T-cell (primary cell): ENCODE results near the gene CMTM7. TPM values are rescaled to one million over a fixed set of nuclear protein-coding genes. Genes with fewer than 3 reads are reported as not detected.
"Not testable (repeated sequence)": the region's sequence is repeated elsewhere in the genome, so short reads cannot be mapped to it uniquely, and the experiment has no call there.

Experiments
- ATAC-seq, 4 experiments: fragments of 200-7000 bp in 3 of 4; fragments of 150-1000 bp in 1 of 4; cut with Tn5 transposase; replicated peaks in 1 of 4; 1 replicate in 3 of 4; 2 replicates in 1 of 4; pipeline ENCODE4 v1.10.0; 2021; ENCODE audit warnings: moderate library complexity in 3 of 4, mild to moderate bottlenecking in 2 of 4, moderate number of reproducible peaks in 1 of 4
- CTCF ChIA-PET, 2 donors: fragments of 300-600 bp; sonication (Branson Sonifier 250); formaldehyde crosslinking; loops; one replicate each; lab custom pipeline; 2022; ENCODE audit warnings: antibody characterized with exemption in 2 of 2; lab: Charles Lee
- POLR2A ChIA-PET, 2 donors: fragments of 300-600 bp; sonication (Branson Sonifier 250); formaldehyde crosslinking; loops; one replicate each; lab custom pipeline; 2022; ENCODE audit warnings: antibody characterized with exemption in 2 of 2; lab: Charles Lee
- DNase-seq, 35 experiments: peaks; one replicate each; pipeline versions ENCODE4 v3.0.0 to v3.0.0-alpha.2; 2013 to 2023
- H3K27ac ChIP-seq: one replicate; pipeline ENCODE4 v1.5.1; 2013; ENCODE audit warnings: low read length
- H3K27me3 ChIP-seq, 2 experiments: replicated peaks in 1 of 2; 1 replicate in 1 of 2; 2 replicates in 1 of 2; pipeline versions ENCODE4 v1.6.1 to v1.7.0; 2013; ENCODE audit warnings: low read length in 1 of 2, mixed read lengths in 1 of 2; ENCODE audit not compliant: control insufficient read depth in 2 of 2, insufficient read depth in 2 of 2; ENCODE audit errors: extremely low read depth in 1 of 2
- H3K36me3 ChIP-seq, 2 donors: 1 replicate in 1 of 2; 2 replicates in 1 of 2; pipeline versions ENCODE4 v1.6.1 to v1.7.0; 2013; ENCODE audit warnings: low read length in 1 of 2; ENCODE audit not compliant: control insufficient read depth in 2 of 2, insufficient read depth in 1 of 2; ENCODE audit errors: extremely low read depth in 1 of 2
- H3K4me1 ChIP-seq, 2 experiments: 1 replicate in 1 of 2; 2 replicates in 1 of 2; pipeline versions ENCODE4 v1.6.1 to v1.7.0; 2013; ENCODE audit warnings: low read length in 2 of 2, mixed read lengths in 1 of 2; ENCODE audit not compliant: insufficient read depth in 2 of 2, control insufficient read depth in 1 of 2; ENCODE audit errors: extremely low read depth in 1 of 2
- H3K4me3 ChIP-seq, 2 donors: 1 replicate in 1 of 2; 2 replicates in 1 of 2; pipeline versions ENCODE4 v1.5.1 to v1.7.0; 2013; ENCODE audit warnings: mild to moderate bottlenecking in 2 of 2, low read length in 1 of 2, moderate library complexity in 1 of 2; ENCODE audit not compliant: control insufficient read depth in 1 of 2; ENCODE audit errors: extremely low read depth in 1 of 2
- H3K9me3 ChIP-seq: 2 replicates; pipeline ENCODE4 v1.7.0; 2013
- H3K27ac Mint-ChIP-seq, 2 donors: one replicate each; pipeline ENCODE4 v1.8.0; 2020 to 2021; ENCODE audit warnings: mild to moderate bottlenecking in 2 of 2, mixed read lengths in 2 of 2
- H3K27me3 Mint-ChIP-seq, 2 donors: one replicate each; pipeline ENCODE4 v1.8.0; 2021 to 2022; ENCODE audit warnings: mixed read lengths in 2 of 2
- H3K36me3 Mint-ChIP-seq: one replicate; pipeline ENCODE4 v1.8.0; 2021; ENCODE audit warnings: mixed read lengths
- H3K4me1 Mint-ChIP-seq, 3 donors: one replicate each; pipeline ENCODE4 v1.8.0; 2020 to 2022; ENCODE audit warnings: mixed read lengths in 3 of 3, mild to moderate bottlenecking in 1 of 3
- H3K4me3 Mint-ChIP-seq, 3 donors: one replicate each; pipeline ENCODE4 v1.8.0; 2020 to 2022; ENCODE audit warnings: mild to moderate bottlenecking in 3 of 3, mixed read lengths in 3 of 3, moderate library complexity in 3 of 3
- H3K9me3 Mint-ChIP-seq, 3 donors: one replicate each; pipeline ENCODE4 v1.8.0; 2020 to 2022; ENCODE audit warnings: mixed read lengths in 3 of 3
- WGBS: methylation state at CpG from one replicate; pipeline ENCODE4 v1.1.5; 2013; ENCODE audit warnings: missing lambda C conversion rate; ENCODE audit not compliant: insufficient coverage; 5-methylcytosine and 5-hydroxymethylcytosine counted together
- total RNA-seq, 35 experiments: library from RNA in 6 of 35; stranded (reverse) in 6 of 35; fragments of 120-200 nt in 1 of 35; gene quantifications; one replicate each; pipeline versions ENCODE4 v1.2.1 to v1.2.4 and lab custom pipeline; 2013 to 2026

CMTM7 gene
- total RNA-seq, 5 donors from 2014 or later (not counting 1 experiment from before 2014, with no cell fraction given) = 40.7 to 56.7 (median 47.8) TPM

DNA sequence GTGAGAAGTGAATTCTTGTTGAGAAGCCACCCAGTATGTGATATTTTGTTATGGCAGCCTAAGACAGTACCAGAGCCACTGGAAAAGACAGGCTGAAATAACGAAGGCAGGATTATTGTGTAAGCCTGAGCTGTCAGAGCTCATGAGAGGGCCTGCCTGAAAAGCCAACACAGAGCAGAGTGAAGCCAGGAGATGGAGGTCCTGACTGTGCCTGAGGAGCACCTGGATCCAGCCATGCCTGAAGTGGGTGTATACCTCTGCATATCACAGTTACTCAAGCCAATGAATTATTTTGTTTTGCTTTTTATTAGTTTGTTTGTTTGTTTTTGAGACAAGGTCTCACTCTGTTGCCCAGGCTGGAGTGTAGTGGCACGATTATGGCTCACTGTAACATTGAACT lies 4.1 kb upstream of the CMTM7 start:
- H3K4me1 ChIP-seq = peaks cover 5 to 19% of the 10 kb centered on the region in 2 experiments
- Mint-ChIP-seq H3K4me1 (peaks cover 14 to 29% (median 26%) of the 10 kb centered on the region in 3 donors), H3K4me3 (no peak overlapping the region), H3K36me3 (no peaks in the 10 kb centered on the region), H3K27ac (peak overlapping the region in 1 of 2 donors; percentile 64), H3K27me3 (no peaks in the 10 kb centered on the region), H3K9me3 (no peaks in the 10 kb centered on the region)
- no peak for ATAC-seq
- CTCF ChIA-PET = no interaction called here
- H3K4me3 ChIP-seq = no peak overlapping the region
- DNase-seq = no peak
- H3K36me3 ChIP-seq = no peaks in the 10 kb centered on the region
- WGBS = 89% methylated on average over 2 of the region's 2 CpGs
- no peak overlapping the region for H3K27ac ChIP-seq
- POLR2A ChIA-PET = no interaction called here
- no peaks in the 10 kb centered on the region for H3K27me3 ChIP-seq
- no peaks in the 10 kb centered on the region for H3K9me3 ChIP-seq

DNA sequence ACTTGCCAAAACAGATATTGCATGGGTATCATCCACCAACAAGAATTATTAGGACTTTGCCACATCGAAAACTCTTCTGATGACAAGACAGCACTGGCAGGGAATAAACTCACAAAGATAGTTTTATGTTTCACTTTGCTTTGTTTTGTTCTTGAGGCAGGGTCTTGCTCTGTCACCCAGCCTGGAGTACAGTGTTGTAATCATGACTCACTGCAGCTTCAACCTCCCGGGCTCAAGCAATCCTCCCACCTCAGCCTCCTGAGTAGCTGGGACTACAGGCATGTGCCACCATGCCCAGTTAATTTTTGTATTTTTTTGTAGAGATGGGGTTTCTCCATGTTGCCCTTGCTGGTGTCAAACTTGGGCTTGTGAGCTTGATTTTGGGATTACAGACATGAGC lies 2.1 kb upstream of the CMTM7 start:
- POLR2A ChIA-PET = interaction anchor here in 1 of 2 donors (1.4 kb wide), 1 partner anchor 11 kb away, joined by 6 read pairs; no protein-coding TSS in a partner anchor
- peak overlapping the region; percentile 65 to 96 for H3K27ac Mint-ChIP-seq

DNA sequence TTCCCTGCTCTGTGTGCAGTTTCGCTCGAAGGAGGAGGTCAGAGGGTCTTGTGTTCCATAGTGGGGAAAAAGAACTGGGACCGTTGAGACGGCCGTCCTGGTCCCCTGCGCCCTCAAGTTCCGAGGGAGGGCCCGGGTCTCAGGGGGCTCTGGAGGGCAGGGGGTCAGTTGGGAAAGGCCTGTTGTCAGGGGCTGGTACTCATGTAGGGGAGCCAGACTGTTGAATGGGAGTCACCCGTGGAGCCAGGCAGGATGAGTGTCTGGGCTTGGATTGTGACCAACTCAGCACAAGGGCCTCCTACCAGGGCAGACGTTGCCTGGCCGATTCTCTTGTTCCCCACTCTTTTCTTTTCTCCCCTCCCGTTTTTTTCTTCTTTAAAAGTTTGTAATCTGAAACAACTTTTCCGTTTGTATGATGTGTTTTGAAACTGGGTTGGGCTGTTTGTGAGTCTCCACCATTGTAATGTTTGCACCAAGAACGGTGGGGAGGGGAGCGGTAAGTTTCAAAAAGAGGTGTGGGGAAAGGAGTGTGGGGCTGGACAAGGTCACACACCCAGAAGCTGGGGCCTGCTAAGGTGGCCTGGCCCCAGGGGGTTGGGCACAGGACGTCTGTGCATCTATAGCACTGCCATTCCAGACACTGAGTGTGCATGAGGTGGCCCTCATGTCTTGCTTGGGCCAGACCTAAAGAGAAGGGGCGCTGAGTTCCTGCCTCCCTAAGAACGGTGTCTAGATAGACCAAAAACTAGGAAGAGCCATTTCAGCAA lies 1.1 kb downstream of the CMTM7 start:
- Histone ChIP-seq H3K36me3 (no peaks in the 10 kb centered on the region), H3K4me3 (peak overlapping the region; percentile 72 to 85), H3K27me3 (no peaks in the 10 kb centered on the region), H3K9me3 (no peaks in the 10 kb centered on the region), H3K4me1 (peaks cover 7 to 53% of the 10 kb centered on the region in 2 experiments), H3K27ac (peak overlapping the region; percentile 92)
- Mint-ChIP-seq H3K36me3 (peaks cover 3% of the 10 kb centered on the region), H3K27ac (peak overlapping the region; percentile 99), H3K27me3 (no peaks in the 10 kb centered on the region), H3K4me1 (peaks cover 58 to 67% (median 62%) of the 10 kb centered on the region in 3 donors), H3K9me3 (no peaks in the 10 kb centered on the region), H3K4me3 (peak overlapping the region; percentile 97 to 99 (median 98))
- 10% methylated on average over 12 of the region's 18 CpGs for WGBS
- ChIA-PET POLR2A (no interaction called here), CTCF (no interaction called here)
- ATAC-seq (peak; percentile 24 to 41 (median 26)), DNase-seq (peak in 4 of 35 experiments; percentile 38 to 50 (median 49))

More for the DNA sequence above, 2.1 kb upstream of the CMTM7 start:
- H3K27me3 ChIP-seq, H3K9me3 ChIP-seq, H3K27ac ChIP-seq, DNase-seq, H3K4me3 ChIP-seq, H3K9me3 Mint-ChIP-seq, ATAC-seq, H3K36me3 Mint-ChIP-seq, H3K27me3 Mint-ChIP-seq, H3K36me3 ChIP-seq: not testable (repeated sequence)
- Mint-ChIP-seq H3K4me1 (peaks cover 34 to 48% (median 45%) of the 10 kb centered on the region in 3 donors), H3K4me3 (peak overlapping the region in 2 of 3 donors; percentile 28 to 43)
- H3K4me1 ChIP-seq = peaks cover 5 to 37% of the 10 kb centered on the region in 2 experiments
- WGBS = 100% methylated on average over 1 of the region's 2 CpGs
- CTCF ChIA-PET = interaction anchor here (0.6 to 1.9 kb wide), 7 partner anchors 15 to 371 kb away, joined by 3 to 10 read pairs (median 5); no protein-coding TSS in a partner anchor

DNA sequence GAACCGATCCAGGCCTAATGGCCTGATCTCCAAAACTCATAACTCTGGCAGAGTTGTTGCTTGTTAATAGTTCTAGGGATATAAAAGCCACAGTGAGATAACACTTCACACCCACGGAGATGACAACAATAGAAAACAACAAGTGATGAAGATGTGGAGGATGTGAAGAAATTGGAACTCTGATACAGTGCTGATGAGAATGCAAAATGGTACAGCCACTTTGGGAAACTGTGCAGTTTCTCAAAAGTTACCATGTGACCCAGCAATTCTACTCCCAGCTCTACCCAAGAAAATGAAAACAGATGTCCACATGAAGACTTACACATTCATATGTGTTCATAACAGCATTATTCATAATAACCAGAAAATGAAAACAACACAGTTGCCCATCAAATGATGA lies 3.8 kb downstream of the CMTM7 start:
- no peaks in the 10 kb centered on the region for H3K36me3 ChIP-seq
- Mint-ChIP-seq H3K4me1 (peaks cover 75 to 82% (median 76%) of the 10 kb centered on the region in 3 donors), H3K4me3 (no peak overlapping the region), H3K36me3 (peaks cover 3% of the 10 kb centered on the region), H3K27me3 (no peaks in the 10 kb centered on the region), H3K27ac (peak overlapping the region; percentile 79 to 99), H3K9me3 (no peaks in the 10 kb centered on the region)
- DNase-seq (no peak), ATAC-seq (no peak)
- ChIA-PET POLR2A (interaction anchor here (0.6 to 1.6 kb wide), 3 partner anchors 19 to 37 kb away, joined by 3 read pairs; no protein-coding TSS in a partner anchor), CTCF (interaction anchor here (0.6 to 3.8 kb wide), 8 partner anchors 14 to 736 kb away, joined by 3 to 20 read pairs (median 4); no protein-coding TSS in a partner anchor)
- H3K27me3 ChIP-seq = no peaks in the 10 kb centered on the region
- peaks cover 11 to 67% of the 10 kb centered on the region in 2 experiments for H3K4me1 ChIP-seq
- WGBS = no CpG with 5 or more reads among the region's 2 CpGs
- H3K27ac ChIP-seq = no peak overlapping the region
- H3K9me3 ChIP-seq = no peaks in the 10 kb centered on the region
- no peak overlapping the region for H3K4me3 ChIP-seq

DNA sequence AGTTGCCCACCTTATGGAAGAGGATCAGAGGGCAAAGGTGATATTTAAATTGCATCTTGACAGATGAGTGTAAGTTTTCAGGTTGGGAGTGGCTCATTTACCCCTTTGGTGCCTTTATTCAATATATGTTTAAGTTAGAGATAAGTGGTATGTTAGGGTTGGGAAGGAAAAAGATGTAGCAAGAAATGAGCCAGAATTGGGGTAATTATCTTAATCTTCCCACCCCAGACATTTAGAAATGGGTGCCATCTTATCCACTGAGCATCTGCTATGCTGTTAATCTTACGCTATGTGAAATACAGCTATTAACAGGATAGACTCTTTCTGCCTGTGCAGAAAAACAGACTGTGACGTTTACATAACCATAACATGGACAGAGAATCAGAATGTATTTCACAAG lies 6.3 kb downstream of the CMTM7 start:
- Histone ChIP-seq H3K36me3 (no peaks in the 10 kb centered on the region), H3K27me3 (no peaks in the 10 kb centered on the region), H3K4me1 (peaks cover 17 to 70% of the 10 kb centered on the region in 2 experiments), H3K4me3 (no peak overlapping the region), H3K9me3 (no peaks in the 10 kb centered on the region), H3K27ac (peak overlapping the region; percentile 24)
- Mint-ChIP-seq H3K36me3 (peaks cover 2% of the 10 kb centered on the region), H3K9me3 (no peaks in the 10 kb centered on the region), H3K4me1 (peaks cover 79 to 84% (median 81%) of the 10 kb centered on the region in 3 donors), H3K27me3 (no peaks in the 10 kb centered on the region), H3K4me3 (no peak overlapping the region), H3K27ac (peak overlapping the region; percentile 65 to 100)
- ChIA-PET POLR2A (no interaction called here), CTCF (interaction anchor here (0.6 to 2.1 kb wide), 8 partner anchors 21 to 105 kb away, joined by 3 to 13 read pairs (median 4); partner anchors contain the start of gene CMTM6 (in 1 of the 2))
- ATAC-seq (no peak), DNase-seq (no peak)
- no CpG with 5 or more reads among the region's 2 CpGs for WGBS

DNA sequence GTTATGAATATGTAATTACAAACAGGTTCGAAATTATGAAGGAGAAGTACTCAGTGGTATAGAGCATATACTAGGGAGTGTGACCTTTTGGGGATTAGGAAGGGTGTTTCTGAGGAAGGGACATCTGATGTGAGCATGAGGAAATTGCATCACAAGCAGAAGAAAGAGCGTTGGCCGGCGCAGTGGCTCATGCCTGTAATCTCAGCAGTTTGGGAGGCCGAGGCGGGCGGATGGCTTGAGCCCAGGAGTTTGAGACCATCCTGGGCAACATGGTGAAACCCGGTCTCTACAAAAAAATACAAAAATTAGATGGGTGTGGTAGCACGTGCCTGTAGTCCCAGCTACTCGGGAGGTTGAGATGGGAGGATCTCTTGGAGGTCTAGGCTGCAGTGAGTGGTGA lies 6.9 kb downstream of the CMTM7 start:
- Mint-ChIP-seq H3K36me3 (no peaks in the 10 kb centered on the region), H3K27ac (peak overlapping the region; percentile 65 to 100), H3K4me3 (no peak overlapping the region), H3K4me1 (peaks cover 79 to 84% (median 81%) of the 10 kb centered on the region in 3 donors), H3K27me3 (no peaks in the 10 kb centered on the region), H3K9me3 (no peaks in the 10 kb centered on the region)
- DNase-seq (no peak), ATAC-seq (no peak)
- WGBS = 89% methylated on average over 2 of the region's 10 CpGs
- no peaks in the 10 kb centered on the region for H3K9me3 ChIP-seq
- H3K4me1 ChIP-seq = peaks cover 23 to 70% of the 10 kb centered on the region in 2 experiments
- H3K27ac ChIP-seq = no peak overlapping the region
- POLR2A ChIA-PET = no interaction called here
- no peaks in the 10 kb centered on the region for H3K36me3 ChIP-seq
- CTCF ChIA-PET = interaction anchor here (0.5 to 2.1 kb wide), 6 partner anchors 21 to 102 kb away, joined by 3 to 13 read pairs (median 4); no protein-coding TSS in a partner anchor
- H3K27me3 ChIP-seq = no peaks in the 10 kb centered on the region
- no peak overlapping the region for H3K4me3 ChIP-seq
